PC-3 (cell line): ENCODE measurements around the gene HLCS. TPM values are rescaled to one million over a fixed set of nuclear protein-coding genes. Genes with fewer than 3 reads are reported as not detected.
A peak's percentile ranks its signal among the peaks of the same experiment; 100 is the strongest.

Experiments used
- ATAC-seq: fragments of 200-7000 bp; cut with Tn5 transposase; 2 replicates; pipeline ENCODE4 v1.9.1; 2020; ENCODE audit warnings: mild to moderate bottlenecking, moderate library complexity
- BruUV-seq: library from RNA; stranded (reverse); fragments of 400-500 nt; replicated peaks from 2 replicates; lab custom pipeline; 2021; lab: Mats Ljungman, UMichigan
- CTCF ChIA-PET: fragments of 300-600 bp; sonication (Branson Sonifier 250); formaldehyde crosslinking; loops from one replicate; lab custom pipeline; 2022; ENCODE audit warnings: antibody characterized with exemption; lab: Charles Lee
- POLR2A ChIA-PET: fragments of 300-600 bp; sonication (Branson Sonifier 250); formaldehyde crosslinking; loops from one replicate; lab custom pipeline; 2022; ENCODE audit warnings: antibody characterized with exemption; ENCODE audit not compliant: unreplicated experiment; lab: Charles Lee
- DNase-seq: peaks from one replicate; pipeline ENCODE4 v3.0.0-alpha.2; 2015
- H2AFZ ChIP-seq: fragments of 300-600 bp; sonication (generic); 2 replicates; pipeline ENCODE4 v1.6.0; 2016; ENCODE audit warnings: antibody characterized with exemption, low read length
- H3F3A ChIP-seq: fragments of 300-600 bp; sonication (generic); one replicate; pipeline ENCODE4 v1.6.0; 2017; ENCODE audit warnings: antibody characterized with exemption, low read length, control low read depth, mild to moderate bottlenecking; ENCODE audit not compliant: unreplicated experiment
- H3K27ac ChIP-seq: fragments of 300-600 bp; sonication (generic); 2 replicates; pipeline ENCODE4 v1.5.1; 2016; ENCODE audit warnings: mild to moderate bottlenecking, low read length
- H3K27me3 ChIP-seq: fragments of 300-600 bp; sonication (generic); 2 replicates; pipeline ENCODE4 v1.6.1; 2016; ENCODE audit warnings: low read length, mixed read lengths
- H3K36me3 ChIP-seq: fragments of 300-600 bp; sonication (generic); 2 replicates; pipeline ENCODE4 v1.6.1; 2016; ENCODE audit warnings: low read depth, mixed run types, low read length, mixed read lengths
- H3K4me1 ChIP-seq: fragments of 300-600 bp; sonication (generic); 2 replicates; pipeline ENCODE4 v1.5.1; 2016; ENCODE audit warnings: low read length; ENCODE audit not compliant: insufficient read depth
- H3K4me2 ChIP-seq: fragments of 300-600 bp; sonication (generic); 2 replicates; pipeline ENCODE4 v1.6.0; 2016; ENCODE audit warnings: low read length
- H3K4me3 ChIP-seq: fragments of 300-600 bp; sonication (generic); 2 replicates; pipeline ENCODE4 v1.5.1; 2016; ENCODE audit warnings: mild to moderate bottlenecking, low read length, mixed read lengths
- H3K79me2 ChIP-seq: fragments of 300-600 bp; sonication (generic); 2 replicates; pipeline ENCODE4 v1.6.1; 2017; ENCODE audit warnings: low read length, mixed read lengths
- H3K9ac ChIP-seq: fragments of 300-600 bp; sonication (generic); 2 replicates; pipeline ENCODE4 v1.6.0; 2016; ENCODE audit warnings: mild to moderate bottlenecking, low read length
- H3K9me2 ChIP-seq: fragments of 300-600 bp; sonication (generic); replicated peaks from 2 replicates; pipeline ENCODE4 v1.6.1; 2016; ENCODE audit warnings: mixed run types, low read length, mixed read lengths
- H3K9me3 ChIP-seq: fragments of 300-600 bp; sonication (generic); 2 replicates; pipeline ENCODE4 v1.6.1; 2016; ENCODE audit warnings: low read length, mixed read lengths
- H4K20me1 ChIP-seq: fragments of 300-600 bp; sonication (generic); 2 replicates; pipeline ENCODE4 v1.6.1; 2016; ENCODE audit warnings: low read length, mixed read lengths
- CTCF ChIP-seq: fragments of 300-600 bp; sonication (generic); conservative IDR thresholded peaks from 2 replicates; pipeline ENCODE4 v1.5.1; 2017; ENCODE audit warnings: antibody characterized with exemption, low read depth, mild to moderate bottlenecking, low read length
- EZH2 ChIP-seq: fragments of 300-600 bp; sonication (generic); IDR thresholded peaks from one replicate; pipeline ENCODE4 v1.6.1; 2017; ENCODE audit warnings: antibody characterized with exemption, mild to moderate bottlenecking, low read length; ENCODE audit not compliant: unreplicated experiment
- EZH2phosphoT487 ChIP-seq: fragments of 300-600 bp; sonication (generic); IDR thresholded peaks from 2 replicates; pipeline ENCODE4 v1.6.1; 2018; ENCODE audit warnings: mild to moderate bottlenecking, antibody characterized with exemption, low read length, borderline replicate concordance
- intact Hi-C: fragments of 100-400 bp; cut with micrococcal nuclease; formaldehyde crosslinking; loops from 2 replicates; pipeline ENCODE4 v1.9.0; 2023
- total RNA-seq: library from RNA; depleted of rRNA; stranded (reverse); fragments of >200 nt; gene quantifications from 2 replicates; pipeline ENCODE4 v1.2.3, GENCODE V29; 2014

The HLCS gene
- total RNA-seq, 1 experiment from 2014 or later: 44.1 TPM

- Histone ChIP-seq H3F3A (no peaks in the 10 kb centered on the region), H2AFZ (no peak overlapping the region), H3K27me3 (no peaks in the 10 kb centered on the region), H3K4me1 (peaks cover 12% of the 10 kb centered on the region; the same call in 1 of the 2 replicates), H3K9me2 (no peaks in the 10 kb centered on the region), H3K4me3 (no peak overlapping the region), H3K4me2 (no peak overlapping the region), H3K36me3 (no peaks in the 10 kb centered on the region), H3K79me2 (no peaks in the 10 kb centered on the region), H4K20me1 (no peaks in the 10 kb centered on the region), H3K9ac (no peak overlapping the region), H3K9me3 (no peaks in the 10 kb centered on the region), H3K27ac (no peak overlapping the region)
- POLR2A ChIA-PET: no interaction called here
- TF ChIP-seq EZH2phosphoT487 (no peak), EZH2 (no peak), CTCF (no peak)
- DNase-seq (no peak), ATAC-seq (no peak)
- intact Hi-C loops: no loop called here
- no TSS peak for BruUV-seq
- CTCF ChIA-PET: interaction anchor here (0.6 kb wide), 1 partner anchor 110 kb away, joined by 3 read pairs; no protein-coding TSS in a partner anchor
These were observed 192.5 kb downstream of the HLCS start for GRCh38 chr21:36773995-36774394.

- ATAC-seq (peak; percentile 94), DNase-seq (peak; percentile 82)
- peaks cover 12% of the 10 kb centered on the region; the same call in 1 of the 2 replicates for H3K4me1 ChIP-seq
- H3K9me2 ChIP-seq: no peaks in the 10 kb centered on the region
- H3K4me2 ChIP-seq: no peak overlapping the region
- BruUV-seq: no TSS peak
- no peaks in the 10 kb centered on the region for H4K20me1 ChIP-seq
- H3K27ac ChIP-seq: no peak overlapping the region
- TF ChIP-seq CTCF (no peak), EZH2phosphoT487 (no peak), EZH2 (no peak)
- no peaks in the 10 kb centered on the region for H3K27me3 ChIP-seq
- intact Hi-C loops: no loop called here
- H2AFZ ChIP-seq: no peak overlapping the region
- H3K4me3 ChIP-seq: no peak overlapping the region
- H3K9ac ChIP-seq: no peak overlapping the region
- H3K79me2 ChIP-seq: no peaks in the 10 kb centered on the region
- ChIA-PET POLR2A (no interaction called here), CTCF (interaction anchor here (0.6 kb wide), 1 partner anchor 8 kb away, joined by 4 read pairs; no protein-coding TSS in a partner anchor)
- no peaks in the 10 kb centered on the region for H3F3A ChIP-seq
- no peaks in the 10 kb centered on the region for H3K9me3 ChIP-seq
- H3K36me3 ChIP-seq: no peaks in the 10 kb centered on the region
These were observed 193.4 kb downstream of the HLCS start for GRCh38 chr21:36773117-36773516.

GRCh38 chr21:36769051-36769839 is 197.2 kb downstream of the HLCS start:
- Histone ChIP-seq H2AFZ (no peak overlapping the region), H3K9me3 (no peaks in the 10 kb centered on the region), H3K9ac (no peak overlapping the region), H3K27ac (no peak overlapping the region), H3K4me3 (no peak overlapping the region), H3K4me1 (peaks cover 12% of the 10 kb centered on the region; the same call in 1 of the 2 replicates), H3K9me2 (no peaks in the 10 kb centered on the region), H4K20me1 (no peaks in the 10 kb centered on the region), H3K36me3 (no peaks in the 10 kb centered on the region), H3K27me3 (no peaks in the 10 kb centered on the region), H3F3A (no peaks in the 10 kb centered on the region), H3K79me2 (no peaks in the 10 kb centered on the region), H3K4me2 (no peak overlapping the region)
- CTCF ChIA-PET: no interaction called here
- POLR2A ChIA-PET: no interaction called here
- TF ChIP-seq CTCF: no peak
- no peak for TF ChIP-seq EZH2
- no peak for TF ChIP-seq EZH2phosphoT487
- DNase-seq (no peak), ATAC-seq (no peak)
- intact Hi-C loops: no loop called here
- BruUV-seq: no TSS peak
